Activated CD4-positive, alpha-beta T cell treated with anti-CD3 and anti-CD28 coated beads for 36 hours (primary cell): Measurements from ENCODE around the gene LRRN3. TPM values are rescaled to one million over a fixed set of nuclear protein-coding genes. Genes with fewer than 3 reads are reported as not detected.
"Not testable (repeated sequence)": the region's sequence is repeated elsewhere in the genome, so short reads cannot be mapped to it uniquely, and the experiment has no call there.

Experiments used
- ATAC-seq: fragments of 200-7000 bp; cut with Tn5 transposase; one replicate; pipeline ENCODE4 v1.10.0; 2021; ENCODE audit warnings: mild to moderate bottlenecking, moderate library complexity
- CTCF ChIA-PET: fragments of 350-600 bp; sonication (Branson Sonifier 250); formaldehyde crosslinking; loops from one replicate; lab custom pipeline; 2021; ENCODE audit warnings: antibody characterized with exemption; lab: Charles Lee
- POLR2A ChIA-PET: fragments of 350-600 bp; sonication (Branson Sonifier 250); formaldehyde crosslinking; loops from one replicate; lab custom pipeline; 2021; ENCODE audit warnings: antibody characterized with exemption, inconsistent platforms; lab: Charles Lee
- DNase-seq: peaks from one replicate; pipeline ENCODE4 v3.0.0-alpha.2; 2020
- H3K27ac Mint-ChIP-seq: one replicate; pipeline ENCODE4 v1.8.0; 2021; ENCODE audit warnings: mixed read lengths
- H3K27me3 Mint-ChIP-seq: one replicate; pipeline ENCODE4 v1.8.0; 2021; ENCODE audit warnings: mixed read lengths
- H3K36me3 Mint-ChIP-seq: one replicate; pipeline ENCODE4 v1.8.0; 2021; ENCODE audit warnings: low read depth, mixed read lengths
- H3K4me1 Mint-ChIP-seq: one replicate; pipeline ENCODE4 v1.8.0; 2021; ENCODE audit warnings: mixed read lengths
- H3K4me3 Mint-ChIP-seq: one replicate; pipeline ENCODE4 v1.8.0; 2021; ENCODE audit warnings: mild to moderate bottlenecking, moderate library complexity, mixed read lengths
- H3K9me3 Mint-ChIP-seq: one replicate; pipeline ENCODE4 v1.8.0; 2021; ENCODE audit warnings: low read depth, mixed read lengths
- intact Hi-C, 2 experiments: fragments of 100-400 bp; cut with DNase I in 1 of 2; cut with micrococcal nuclease in 1 of 2; formaldehyde crosslinking; loops; one replicate each; pipeline versions ENCODE4 v1.14.2 to v1.15.1; 2022 to 2024; cut with DNase I, micrococcal nuclease
- total RNA-seq, 2 experiments: library from RNA; stranded (reverse); gene quantifications; one replicate each; pipeline ENCODE4 v1.2.3, GENCODE V29; 2021

LRRN3 gene
- total RNA-seq, 2 experiments from 2014 or later = 6.7 to 8.0 TPM

- H3K4me3 Mint-ChIP-seq = no peak overlapping the region
- DNase-seq (no peak), ATAC-seq (no peak)
- CTCF ChIA-PET = interaction anchor here (1.2 kb wide), 1 partner anchor 41 kb away, joined by 5 read pairs; no protein-coding TSS in a partner anchor
- peaks cover 26% of the 10 kb centered on the region for H3K4me1 Mint-ChIP-seq
- no peak overlapping the region for H3K27ac Mint-ChIP-seq
- H3K36me3 Mint-ChIP-seq = peaks cover 4% of the 10 kb centered on the region
- POLR2A ChIA-PET = no interaction called here
- H3K9me3 Mint-ChIP-seq = peaks cover 4% of the 10 kb centered on the region
- H3K27me3 Mint-ChIP-seq = no peaks in the 10 kb centered on the region
- intact Hi-C loops = no loop called here
Measured at GRCh38 chr7:111057066-111057465, 33.9 kb upstream of the LRRN3 start.

GRCh38 chr7:111059833-111060232 lies 31.1 kb upstream of the LRRN3 start:
- no peak overlapping the region for H3K27ac Mint-ChIP-seq
- no peak overlapping the region for H3K4me3 Mint-ChIP-seq
- intact Hi-C loops = no loop called here
- ChIA-PET CTCF (interaction anchor here (1.0 to 2.1 kb wide), 2 partner anchors 23 to 34 kb away, joined by 3 to 4 read pairs; no protein-coding TSS in a partner anchor), POLR2A (no interaction called here)
- H3K9me3 Mint-ChIP-seq = peaks cover 22% of the 10 kb centered on the region
- peaks cover 12% of the 10 kb centered on the region for H3K4me1 Mint-ChIP-seq
- DNase-seq = no peak
- ATAC-seq = no peak
- H3K36me3 Mint-ChIP-seq = peaks cover 18% of the 10 kb centered on the region
- H3K27me3 Mint-ChIP-seq = no peaks in the 10 kb centered on the region

DNA sequence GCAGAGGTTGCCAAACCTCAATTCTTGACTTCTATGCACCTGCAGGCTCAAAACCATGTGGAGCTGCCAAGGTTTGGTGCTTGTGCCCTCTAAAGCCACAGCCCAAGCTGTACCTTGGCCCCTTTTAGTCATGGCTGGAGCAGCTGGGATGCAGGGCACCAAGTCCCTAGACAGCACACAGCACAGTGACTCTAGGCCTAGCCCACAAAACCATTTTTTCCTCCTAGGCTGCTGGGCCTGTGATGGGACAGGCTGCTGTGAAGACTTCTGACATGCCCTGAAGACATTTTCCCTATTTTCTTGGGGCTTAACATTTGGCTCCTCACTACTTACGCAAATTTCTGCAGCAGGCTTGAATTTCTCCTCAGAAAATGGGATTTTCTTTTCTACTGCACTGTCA lies 27.8 kb upstream of the LRRN3 start:
- intact Hi-C loops = no loop called here
- Mint-ChIP-seq H3K4me1 (peaks cover 6% of the 10 kb centered on the region), H3K4me3 (no peak overlapping the region), H3K9me3 (peaks cover 26% of the 10 kb centered on the region), H3K36me3 (peaks cover 24% of the 10 kb centered on the region), H3K27me3 (no peaks in the 10 kb centered on the region), H3K27ac (no peak overlapping the region)
- ChIA-PET POLR2A (no interaction called here), CTCF (no interaction called here)
- ATAC-seq = no peak
- DNase-seq = no peak

DNA sequence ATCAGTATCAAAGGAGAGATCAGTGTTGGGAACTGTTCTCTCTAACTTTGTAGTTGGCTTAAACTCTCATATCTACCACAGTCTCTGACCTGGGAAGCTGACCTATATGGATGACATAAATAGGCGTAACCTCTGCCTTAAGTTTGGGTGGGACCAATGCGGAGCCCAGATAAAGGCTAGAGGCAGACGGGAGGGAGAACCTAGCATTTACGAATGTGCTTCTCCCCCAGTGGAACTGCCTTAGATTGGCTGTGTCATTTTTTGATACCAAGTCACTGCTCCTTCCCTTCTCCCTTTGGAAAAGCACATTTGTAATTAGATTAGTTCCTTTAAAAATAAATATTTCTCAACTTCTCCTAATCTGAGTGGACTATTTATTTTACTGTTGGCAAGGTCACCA lies 23.7 kb upstream of the LRRN3 start:
- CTCF ChIA-PET = no interaction called here
- ATAC-seq (no peak), DNase-seq (no peak)
- Mint-ChIP-seq H3K4me3 (no peak overlapping the region), H3K4me1 (peaks cover 20% of the 10 kb centered on the region), H3K27ac (no peak overlapping the region), H3K36me3 (peaks cover 18% of the 10 kb centered on the region), H3K27me3 (no peaks in the 10 kb centered on the region), H3K9me3 (peaks cover 20% of the 10 kb centered on the region)
- intact Hi-C loops = no loop called here
- POLR2A ChIA-PET = no interaction called here

DNA sequence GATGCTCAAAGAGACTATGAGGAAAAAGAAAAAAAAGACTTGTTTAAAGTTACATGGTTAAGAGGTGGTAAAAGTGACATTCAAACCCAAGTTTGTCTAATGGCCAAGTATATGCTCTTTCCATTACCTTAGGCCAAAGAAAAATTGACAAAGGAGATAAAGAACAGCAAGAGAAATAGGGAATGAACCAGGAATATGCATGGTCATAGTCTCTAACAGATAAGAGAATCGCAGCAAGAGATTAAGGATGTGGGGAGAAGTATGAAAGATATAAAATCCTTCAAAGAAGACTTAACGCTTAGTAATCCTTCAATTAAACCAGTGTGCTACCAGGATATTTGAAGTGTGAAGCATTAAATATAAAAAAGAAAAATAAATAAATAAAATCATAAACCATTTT lies 23.2 kb upstream of the LRRN3 start:
- Mint-ChIP-seq H3K4me3 (no peak overlapping the region), H3K36me3 (peaks cover 14% of the 10 kb centered on the region), H3K27ac (no peak overlapping the region), H3K27me3 (no peaks in the 10 kb centered on the region), H3K4me1 (peaks cover 24% of the 10 kb centered on the region), H3K9me3 (peaks cover 17% of the 10 kb centered on the region)
- ATAC-seq = no peak
- intact Hi-C loops = no loop called here
- CTCF ChIA-PET = no interaction called here
- DNase-seq = no peak
- POLR2A ChIA-PET = no interaction called here

DNA sequence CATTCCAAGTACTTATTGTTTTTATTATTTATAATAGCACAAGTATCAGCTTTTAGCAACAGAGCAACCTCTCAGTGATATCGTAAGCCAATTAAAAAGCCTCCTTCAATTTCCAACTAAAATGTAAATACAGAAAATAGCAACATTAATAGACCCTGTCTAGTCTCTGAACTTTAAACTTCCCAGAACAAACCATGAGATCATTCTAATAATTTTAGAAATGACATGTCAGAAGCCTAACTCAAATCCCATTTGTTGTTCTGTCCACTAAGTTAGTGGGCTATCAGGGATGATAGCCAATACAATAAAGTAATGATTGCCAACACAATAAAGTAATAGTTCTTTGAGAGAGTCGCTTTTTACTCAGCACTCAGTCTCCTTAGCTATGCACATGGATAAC lies 22.3 kb upstream of the LRRN3 start:
- Mint-ChIP-seq H3K4me3 (no peak overlapping the region), H3K9me3 (peaks cover 14% of the 10 kb centered on the region), H3K27me3 (no peaks in the 10 kb centered on the region), H3K36me3 (peaks cover 12% of the 10 kb centered on the region), H3K4me1 (peaks cover 33% of the 10 kb centered on the region), H3K27ac (no peak overlapping the region)
- intact Hi-C loops = no loop called here
- no peak for ATAC-seq
- POLR2A ChIA-PET = no interaction called here
- CTCF ChIA-PET = no interaction called here
- DNase-seq = no peak

GRCh38 chr7:111071556-111071955 lies 19.4 kb upstream of the LRRN3 start:
- Mint-ChIP-seq H3K27ac (no peak overlapping the region), H3K27me3 (no peaks in the 10 kb centered on the region), H3K4me3 (no peak overlapping the region), H3K36me3 (peaks cover 6% of the 10 kb centered on the region), H3K9me3 (peaks cover 2% of the 10 kb centered on the region), H3K4me1 (peaks cover 58% of the 10 kb centered on the region)
- intact Hi-C loops = no loop called here
- ATAC-seq (no peak), DNase-seq (no peak)
- CTCF ChIA-PET = no interaction called here
- POLR2A ChIA-PET = no interaction called here

DNA sequence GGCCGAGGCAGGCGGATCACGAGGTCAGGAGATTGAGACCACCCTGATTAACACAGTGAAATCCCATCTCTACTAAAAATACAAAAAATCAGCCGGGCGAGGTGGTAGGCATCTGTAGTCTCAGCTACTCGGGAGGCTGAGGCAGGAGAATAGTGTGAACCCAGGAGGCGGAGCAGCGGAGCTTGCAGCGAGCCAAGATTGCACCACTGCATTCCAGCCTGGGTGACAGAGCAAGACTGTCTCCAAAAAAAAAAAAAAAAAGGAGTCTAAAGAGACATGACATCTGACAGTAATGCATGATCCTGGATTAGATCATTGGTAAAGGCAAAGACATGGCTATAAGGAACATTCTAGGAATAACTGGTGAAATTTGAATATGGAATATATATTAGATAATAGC lies 18.3 kb upstream of the LRRN3 start:
- H3K27ac Mint-ChIP-seq = peak overlapping the region; percentile 49
- H3K4me1 Mint-ChIP-seq = peaks cover 66% of the 10 kb centered on the region
- H3K27me3 Mint-ChIP-seq, ATAC-seq, CTCF ChIA-PET, H3K4me3 Mint-ChIP-seq, DNase-seq, H3K9me3 Mint-ChIP-seq, H3K36me3 Mint-ChIP-seq, intact Hi-C loops: not testable (repeated sequence)
- POLR2A ChIA-PET = interaction anchor here (0.7 kb wide), 1 partner anchor 10 kb away, joined by 4 read pairs; no protein-coding TSS in a partner anchor

DNA sequence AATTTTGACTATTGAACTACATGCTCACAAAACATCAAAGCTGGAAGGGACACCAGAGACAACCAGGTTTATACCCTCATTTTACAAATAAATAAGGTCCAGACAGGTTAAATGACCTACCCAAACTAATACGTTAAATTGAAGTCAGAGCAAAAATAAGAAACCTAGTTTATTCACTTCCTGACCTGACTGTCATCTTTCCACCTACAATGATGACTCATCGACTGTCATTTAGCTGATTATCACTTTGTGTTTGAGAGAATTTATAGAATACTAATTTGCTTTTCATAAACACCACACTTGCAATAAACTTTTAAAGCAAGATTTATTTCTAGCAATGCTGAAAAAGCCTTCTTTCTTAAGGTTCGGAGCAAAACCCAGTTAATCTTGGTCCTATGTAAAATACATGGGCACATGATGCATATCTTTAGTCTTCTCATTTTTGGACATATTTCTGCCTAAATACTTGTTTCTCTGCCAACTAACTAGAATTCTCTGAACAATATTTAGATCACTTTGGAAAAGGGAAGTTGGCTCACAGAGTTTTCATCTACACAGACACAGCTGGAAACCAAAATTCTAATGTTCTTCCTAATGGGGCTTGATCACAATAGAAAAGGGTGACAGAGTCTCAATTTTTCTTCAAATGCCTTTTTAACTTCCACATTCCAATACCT lies 16.7 kb upstream of the LRRN3 start:
- Mint-ChIP-seq H3K36me3 (peaks cover 1% of the 10 kb centered on the region), H3K4me3 (peak overlapping the region; percentile 28), H3K4me1 (peaks cover 64% of the 10 kb centered on the region), H3K27me3 (no peaks in the 10 kb centered on the region), H3K27ac (peak overlapping the region; percentile 51), H3K9me3 (peaks cover 2% of the 10 kb centered on the region)
- ATAC-seq = peak; percentile 34
- POLR2A ChIA-PET = no interaction called here
- intact Hi-C loops = loop anchor here (1.0 kb wide), 2 partner anchors 9 to 45 kb away; no protein-coding TSS in a partner anchor
- no peak for DNase-seq
- CTCF ChIA-PET = interaction anchor here (0.6 to 1.4 kb wide), 3 partner anchors 14 to 146 kb away, joined by 3 to 4 read pairs (median 3); no protein-coding TSS in a partner anchor

DNA sequence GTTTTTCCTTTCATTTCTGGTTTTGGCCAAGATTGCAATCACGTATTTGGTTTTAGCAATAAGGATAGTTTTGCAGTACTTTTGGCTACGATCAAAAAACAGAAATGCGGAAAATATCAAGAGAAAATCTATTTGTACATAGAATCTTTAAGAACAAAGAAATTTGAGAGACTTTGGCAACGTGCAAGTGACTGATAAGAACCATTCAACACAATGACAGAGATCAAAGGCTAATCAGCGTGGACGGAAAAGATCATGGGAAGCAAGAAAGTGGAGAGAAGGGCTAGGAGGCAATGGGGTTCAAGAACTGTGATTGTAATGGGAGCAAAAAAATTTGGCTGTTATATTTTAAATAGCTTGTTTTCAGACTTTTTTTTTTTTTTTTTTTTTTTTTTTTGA lies 16.2 kb upstream of the LRRN3 start:
- CTCF ChIA-PET = interaction anchor here (0.6 to 1.4 kb wide), 3 partner anchors 14 to 147 kb away, joined by 3 to 4 read pairs (median 3); no protein-coding TSS in a partner anchor
- no peaks in the 10 kb centered on the region for H3K27me3 Mint-ChIP-seq
- no peak overlapping the region for H3K4me3 Mint-ChIP-seq
- peaks cover 62% of the 10 kb centered on the region for H3K4me1 Mint-ChIP-seq
- peaks cover 2% of the 10 kb centered on the region for H3K9me3 Mint-ChIP-seq
- DNase-seq (no peak), ATAC-seq (no peak)
- peaks cover 1% of the 10 kb centered on the region for H3K36me3 Mint-ChIP-seq
- POLR2A ChIA-PET = no interaction called here
- intact Hi-C loops = loop anchor here (1.0 kb wide), 2 partner anchors 9 to 45 kb away; no protein-coding TSS in a partner anchor
- H3K27ac Mint-ChIP-seq = peak overlapping the region; percentile 62

- Mint-ChIP-seq H3K9me3 (peaks cover 2% of the 10 kb centered on the region), H3K36me3 (peaks cover 1% of the 10 kb centered on the region), H3K4me1 (peaks cover 64% of the 10 kb centered on the region), H3K4me3 (no peak overlapping the region), H3K27ac (peak overlapping the region; percentile 52), H3K27me3 (no peaks in the 10 kb centered on the region)
- CTCF ChIA-PET = interaction anchor here (0.7 to 1.7 kb wide), 6 partner anchors 13 to 46 kb away, joined by 3 to 9 read pairs (median 4); partner anchors contain the start of gene LRRN3
- no peak for DNase-seq
- no peak for ATAC-seq
- POLR2A ChIA-PET = no interaction called here
- intact Hi-C loops = no loop called here
Measured at GRCh38 chr7:111075498-111075897, 15.4 kb upstream of the LRRN3 start.

GRCh38 chr7:111076205-111076604 lies 14.7 kb upstream of the LRRN3 start:
- intact Hi-C loops = no loop called here
- H3K4me1 Mint-ChIP-seq = peaks cover 69% of the 10 kb centered on the region
- peaks cover 2% of the 10 kb centered on the region for H3K9me3 Mint-ChIP-seq
- H3K27me3 Mint-ChIP-seq = no peaks in the 10 kb centered on the region
- ATAC-seq (peak; percentile 83), DNase-seq (peak; percentile 62)
- ChIA-PET CTCF (interaction anchor here (0.7 to 1.7 kb wide), 5 partner anchors 15 to 47 kb away, joined by 3 to 9 read pairs (median 4); partner anchors contain the start of gene LRRN3), POLR2A (interaction anchor here (0.6 to 0.7 kb wide), 2 partner anchors 38 to 57 kb away, joined by 3 read pairs; no protein-coding TSS in a partner anchor)
- peaks cover 1% of the 10 kb centered on the region for H3K36me3 Mint-ChIP-seq
- no peak overlapping the region for H3K4me3 Mint-ChIP-seq
- peak overlapping the region; percentile 52 for H3K27ac Mint-ChIP-seq
